A204.1 (cell line): ENCODE results near the gene RALGAPA1.

ENCODE experiments used
- FAIRE-seq: peaks from 2 replicates; lab custom pipeline; 2012; peaks lifted over from hg19 to GRCh38; lab: Jason Lieb, UNC

The RALGAPA1 gene

GRCh38 chr14:35534873-35535482, 274.1 kb downstream of the RALGAPA1 start:
- FAIRE-seq = no peak

GRCh38 chr14:35534208-35534872, 274.8 kb downstream of the RALGAPA1 start:
- no peak for FAIRE-seq

- FAIRE-seq = no peak
Observed at GRCh38 chr14:35533357-35534207, 275.5 kb downstream of the RALGAPA1 start, which contains the start of gene INSM2. Gene INSM2, plus strand, starts transcription at chr14:35534164. Its CDS starts 89 bp downstream, at chr14:35534253.

GRCh38 chr14:35532783-35533356, 276.2 kb downstream of the RALGAPA1 start:
- no peak for FAIRE-seq

- FAIRE-seq = no peak
Observed at GRCh38 chr14:35531960-35532747, 276.9 kb downstream of the RALGAPA1 start.

- FAIRE-seq = no peak
Observed at GRCh38 chr14:35526962-35527361, 282.1 kb downstream of the RALGAPA1 start.

- peak; percentile 3 for FAIRE-seq
Observed at GRCh38 chr14:35525695-35526094, 283.4 kb downstream of the RALGAPA1 start.

- FAIRE-seq = no peak
Observed at GRCh38 chr14:35519986-35520385, 289.1 kb downstream of the RALGAPA1 start.

- no peak for FAIRE-seq
Observed at GRCh38 chr14:35515916-35516315, 293.2 kb downstream of the RALGAPA1 start.

- FAIRE-seq = no peak
Observed at GRCh38 chr14:35512765-35513164, 296.3 kb downstream of the RALGAPA1 start.

- no peak for FAIRE-seq
Observed at GRCh38 chr14:35509846-35510245, 299.2 kb downstream of the RALGAPA1 start.

- FAIRE-seq = no peak
Observed at GRCh38 chr14:35506927-35507326, 302.2 kb downstream of the RALGAPA1 start.

- no peak for FAIRE-seq
Observed at GRCh38 chr14:35506461-35506860, 302.6 kb downstream of the RALGAPA1 start.

- FAIRE-seq = no peak
Observed at GRCh38 chr14:35504260-35504659, 304.8 kb downstream of the RALGAPA1 start.

- no peak for FAIRE-seq
Observed at GRCh38 chr14:35503646-35504045, 305.4 kb downstream of the RALGAPA1 start.

- FAIRE-seq = no peak
Observed at GRCh38 chr14:35499180-35499579, 309.9 kb downstream of the RALGAPA1 start.

- no peak for FAIRE-seq
Observed at GRCh38 chr14:35495278-35495677, 313.8 kb downstream of the RALGAPA1 start.

- FAIRE-seq = no peak
Observed at GRCh38 chr14:35492569-35493014, 316.5 kb downstream of the RALGAPA1 start.
